Stimulated activated effector memory CD8-positive, alpha-beta T cell treated with anti-CD3 and anti-CD28 coated beads, Interleukin-12 subunit alpha, Interleukin-12 subunit beta, amount 100 ng/mL, for 72 hours (primary cell): ENCODE data around the gene APH1B.
"Not testable (repeated sequence)": the region's sequence is repeated elsewhere in the genome, so short reads cannot be mapped to it uniquely, and the experiment has no call there.

ENCODE experiments used
- ATAC-seq: fragments of 150-1000 bp; cut with Tn5 transposase; 2 replicates; pipeline ENCODE4 v1.10.0; 2021
- DNase-seq, 2 donors: peaks; one replicate each; pipeline ENCODE4 v3.0.0; 2021 to 2022; ENCODE audit warnings: low spot score in 2 of 2
- H3K27ac Mint-ChIP-seq: one replicate; pipeline ENCODE4 v1.8.0; 2022; ENCODE audit warnings: mild to moderate bottlenecking, mixed read lengths
- H3K36me3 Mint-ChIP-seq: one replicate; pipeline ENCODE4 v1.8.0; 2022; ENCODE audit warnings: mild to moderate bottlenecking, mixed read lengths
- H3K4me1 Mint-ChIP-seq: one replicate; pipeline ENCODE4 v1.8.0; 2022; ENCODE audit warnings: mixed read lengths
- H3K4me3 Mint-ChIP-seq: one replicate; pipeline ENCODE4 v1.8.0; 2022; ENCODE audit warnings: mild to moderate bottlenecking, mixed read lengths
- H3K9me3 Mint-ChIP-seq: one replicate; pipeline ENCODE4 v1.8.0; 2022; ENCODE audit warnings: mixed read lengths

APH1B gene

DNA sequence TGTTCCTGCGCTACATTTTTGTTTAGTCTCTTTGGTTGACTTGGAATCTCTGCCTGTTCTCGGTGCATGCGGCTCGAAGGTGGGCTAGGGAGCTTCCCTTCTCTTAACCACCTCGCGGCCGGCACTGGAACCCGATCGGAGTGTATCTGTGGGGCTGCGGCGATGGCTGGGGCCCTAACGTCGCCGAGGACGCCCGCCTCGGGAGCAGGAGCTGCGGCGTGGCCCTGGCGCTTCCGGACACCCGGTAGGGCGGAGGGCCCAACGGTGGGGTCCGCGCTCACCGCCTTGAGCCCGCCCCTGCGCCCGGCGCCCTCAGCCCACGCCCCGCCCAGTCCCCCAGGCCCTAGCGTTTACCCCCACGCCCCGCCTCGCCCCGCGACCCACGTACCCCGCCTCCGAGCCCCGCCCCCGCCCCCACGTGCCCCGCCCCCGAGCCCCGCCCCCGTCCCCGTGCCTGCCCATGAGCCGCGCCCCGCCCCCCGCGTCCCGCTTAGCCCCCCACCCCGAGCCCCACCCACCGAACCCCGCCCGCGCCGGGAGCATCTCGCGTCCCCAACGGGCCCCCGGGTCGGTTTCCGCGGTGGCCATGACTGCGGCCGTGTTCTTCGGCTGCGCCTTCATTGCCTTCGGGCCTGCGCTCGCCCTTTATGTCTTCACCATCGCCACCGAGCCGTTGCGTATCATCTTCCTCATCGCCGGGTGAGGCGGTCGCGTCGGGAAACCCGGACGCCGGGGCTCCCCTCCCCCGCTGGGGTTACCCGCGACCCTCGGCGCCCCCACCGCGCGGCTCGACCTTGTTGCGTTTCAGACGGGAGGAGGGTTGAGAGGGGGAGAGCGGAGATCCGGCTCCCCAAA, at the start of gene APH1B:
TSS of gene APH1B (plus strand) at position 568 of the 855 bp plus-strand sequence. CDS start at position 587, 19 bp downstream.
- peaks cover 27% of the 10 kb centered on the region for H3K4me1 Mint-ChIP-seq
- H3K36me3 Mint-ChIP-seq: peaks cover 7% of the 10 kb centered on the region
- ATAC-seq (peak; percentile 90), DNase-seq (peak; percentile 60 to 88)
- H3K4me3 Mint-ChIP-seq: peak within 1 kb of the TSS; percentile 75
- peak within 1 kb of the TSS; percentile 85 for H3K27ac Mint-ChIP-seq
- H3K9me3 Mint-ChIP-seq: no peaks in the 10 kb centered on the region

DNA sequence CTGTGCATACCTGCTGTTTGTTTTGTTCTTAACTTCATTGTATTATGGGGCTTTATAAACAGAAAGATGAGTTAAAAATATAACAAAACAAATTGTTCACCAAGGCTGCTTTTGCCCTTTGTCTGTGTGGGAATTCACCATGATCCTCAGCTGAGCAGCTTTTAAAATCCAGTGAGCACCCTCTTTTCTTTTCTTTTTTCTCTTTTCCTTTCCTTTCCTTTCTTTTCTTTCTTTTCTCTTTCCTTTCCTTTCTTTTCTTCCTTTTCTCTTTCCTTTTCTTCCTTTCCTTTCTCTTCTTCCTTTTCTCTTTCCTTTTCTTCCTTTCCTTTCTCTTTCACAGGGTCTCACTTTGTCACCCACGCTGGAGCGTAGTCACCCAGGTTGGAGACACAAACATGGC, 49.7 kb upstream of the APH1B start:
- peak overlapping the region; percentile 50 for H3K27ac Mint-ChIP-seq
- no peaks in the 10 kb centered on the region for H3K9me3 Mint-ChIP-seq
- ATAC-seq (no peak), DNase-seq (no peak)
- H3K4me3 Mint-ChIP-seq: peak overlapping the region; percentile 13
- peaks cover 48% of the 10 kb centered on the region for H3K4me1 Mint-ChIP-seq
- peaks cover 63% of the 10 kb centered on the region for H3K36me3 Mint-ChIP-seq

GRCh38 chr15:63231206-63231605, 46.2 kb upstream of the APH1B start:
- ATAC-seq (no peak), DNase-seq (no peak)
- Mint-ChIP-seq H3K27ac (peak overlapping the region; percentile 67), H3K9me3 (no peaks in the 10 kb centered on the region), H3K4me3 (peak overlapping the region; percentile 53), H3K36me3 (peaks cover 63% of the 10 kb centered on the region), H3K4me1 (peaks cover 69% of the 10 kb centered on the region)

- Mint-ChIP-seq H3K27ac (peak overlapping the region; percentile 67), H3K9me3 (no peaks in the 10 kb centered on the region), H3K4me1 (peaks cover 69% of the 10 kb centered on the region), H3K36me3 (peaks cover 61% of the 10 kb centered on the region), H3K4me3 (peak overlapping the region; percentile 53)
- ATAC-seq (no peak), DNase-seq (no peak)
Measured at GRCh38 chr15:63231706-63232105, 45.7 kb upstream of the APH1B start.

- H3K27ac Mint-ChIP-seq: peak overlapping the region; percentile 80
- H3K4me1 Mint-ChIP-seq: peaks cover 70% of the 10 kb centered on the region
- peak; percentile 65 for ATAC-seq
- H3K9me3 Mint-ChIP-seq: no peaks in the 10 kb centered on the region
- no peak for DNase-seq
- peak overlapping the region; percentile 53 for H3K4me3 Mint-ChIP-seq
- H3K36me3 Mint-ChIP-seq: peaks cover 68% of the 10 kb centered on the region
Measured at GRCh38 chr15:63232405-63232804, 45.0 kb upstream of the APH1B start.

DNA sequence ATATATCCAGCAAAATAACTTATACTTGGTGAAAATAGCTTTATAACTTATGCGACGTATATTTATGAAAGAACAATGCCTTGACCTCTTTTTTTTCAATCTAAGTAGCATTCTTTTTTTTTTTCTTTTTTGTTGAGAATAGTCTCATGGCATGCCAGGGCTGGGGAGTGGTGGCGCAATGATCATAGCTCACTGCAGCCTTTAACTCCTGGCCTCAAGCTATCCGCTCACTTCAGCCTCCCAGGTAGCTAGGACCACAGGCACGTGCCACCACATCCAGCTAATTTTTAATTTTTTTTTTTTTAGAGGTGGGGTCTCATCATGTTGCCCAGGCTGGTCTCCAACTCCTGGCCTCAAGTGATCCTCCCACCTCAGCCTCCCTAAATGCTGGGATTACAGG, 44.5 kb upstream of the APH1B start:
- Mint-ChIP-seq H3K27ac (peak overlapping the region; percentile 80), H3K36me3 (peaks cover 68% of the 10 kb centered on the region), H3K4me1 (peaks cover 70% of the 10 kb centered on the region), H3K9me3 (no peaks in the 10 kb centered on the region), H3K4me3 (peak overlapping the region; percentile 53)
- no peak for DNase-seq
- no peak for ATAC-seq

DNA sequence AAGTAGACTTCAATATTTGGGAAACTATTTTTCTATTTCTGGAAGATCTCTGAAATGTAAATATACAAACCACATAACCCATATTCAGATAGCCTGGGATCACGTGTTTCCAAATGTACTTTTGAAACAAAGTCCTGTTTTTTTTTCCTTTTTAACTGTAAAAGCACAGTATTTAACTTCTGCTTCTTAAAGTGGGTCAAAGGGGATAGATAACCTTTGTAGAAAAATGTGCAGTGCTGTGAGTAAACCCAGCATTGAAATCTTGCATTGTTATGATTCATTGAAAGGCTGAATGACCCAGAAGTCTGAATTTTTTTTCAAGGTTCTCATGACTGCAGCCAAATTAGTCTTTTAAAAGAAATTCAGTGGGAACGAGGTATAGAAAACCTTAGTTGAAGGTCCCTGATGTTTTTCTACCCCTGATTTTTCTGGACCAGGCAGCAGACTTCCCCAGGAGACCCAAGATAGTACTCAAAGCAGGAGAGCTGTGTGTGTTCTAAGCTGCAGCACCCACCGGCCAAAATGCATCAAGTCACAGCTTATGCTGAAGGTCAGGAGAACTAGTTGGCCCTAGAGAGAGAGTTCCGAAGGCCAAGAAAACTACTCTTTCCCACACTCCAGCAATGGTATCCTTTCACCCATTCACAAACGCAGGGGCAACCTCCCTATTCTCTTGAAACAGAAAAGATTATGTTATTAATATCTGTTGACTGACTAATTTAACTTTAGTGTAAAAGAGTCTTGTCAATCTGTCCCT, 43.6 kb upstream of the APH1B start:
- ATAC-seq (peak; percentile 80), DNase-seq (no peak)
- H3K9me3 Mint-ChIP-seq: no peaks in the 10 kb centered on the region
- H3K4me3 Mint-ChIP-seq: peak overlapping the region; percentile 53
- H3K4me1 Mint-ChIP-seq: peaks cover 71% of the 10 kb centered on the region
- peaks cover 62% of the 10 kb centered on the region for H3K36me3 Mint-ChIP-seq
- peak overlapping the region; percentile 80 for H3K27ac Mint-ChIP-seq

GRCh38 chr15:63234451-63234870, 42.9 kb upstream of the APH1B start:
- H3K9me3 Mint-ChIP-seq: no peaks in the 10 kb centered on the region
- H3K4me3 Mint-ChIP-seq: peak overlapping the region; percentile 53
- DNase-seq: no peak
- peaks cover 72% of the 10 kb centered on the region for H3K4me1 Mint-ChIP-seq
- ATAC-seq: peak; percentile 26
- peaks cover 60% of the 10 kb centered on the region for H3K36me3 Mint-ChIP-seq
- peak overlapping the region; percentile 80 for H3K27ac Mint-ChIP-seq

GRCh38 chr15:63236272-63236671, 41.1 kb upstream of the APH1B start:
- Mint-ChIP-seq H3K27ac (no peak overlapping the region), H3K36me3 (peaks cover 66% of the 10 kb centered on the region), H3K9me3 (no peaks in the 10 kb centered on the region), H3K4me3 (no peak overlapping the region), H3K4me1 (peaks cover 75% of the 10 kb centered on the region)
- no peak for ATAC-seq
- DNase-seq: no peak

- H3K36me3 Mint-ChIP-seq: peaks cover 74% of the 10 kb centered on the region
- H3K27ac Mint-ChIP-seq, ATAC-seq, H3K9me3 Mint-ChIP-seq, H3K4me3 Mint-ChIP-seq, DNase-seq: not testable (repeated sequence)
- H3K4me1 Mint-ChIP-seq: peaks cover 74% of the 10 kb centered on the region
Measured at GRCh38 chr15:63237086-63237485, 40.3 kb upstream of the APH1B start.

- Mint-ChIP-seq H3K4me3 (no peak overlapping the region), H3K9me3 (no peaks in the 10 kb centered on the region), H3K36me3 (peaks cover 79% of the 10 kb centered on the region), H3K27ac (peak overlapping the region; percentile 56), H3K4me1 (peaks cover 79% of the 10 kb centered on the region)
- ATAC-seq (peak; percentile 36), DNase-seq (no peak)
Measured at GRCh38 chr15:63238171-63238570, 39.2 kb upstream of the APH1B start.

DNA sequence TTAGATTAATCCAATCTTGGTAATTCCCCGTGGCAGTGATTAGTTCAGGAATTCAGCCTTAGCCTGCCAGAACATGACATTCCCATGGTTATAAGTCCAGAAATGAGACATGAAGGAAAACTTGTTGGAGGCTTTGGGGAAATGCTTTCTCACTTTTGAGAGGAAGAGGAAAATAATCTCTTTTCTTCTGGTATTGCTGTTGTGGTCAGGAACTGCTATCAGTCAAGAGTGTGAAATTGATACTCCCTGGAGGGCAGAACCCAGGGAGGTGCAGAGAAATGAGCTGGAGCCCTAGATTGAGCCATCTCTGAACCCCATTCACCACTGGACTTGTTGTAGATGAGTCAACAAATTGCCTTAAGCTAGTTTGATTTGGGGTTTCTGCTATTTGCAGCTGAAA, 38.6 kb upstream of the APH1B start:
- ATAC-seq: peak; percentile 99
- DNase-seq: peak in 1 of 2 donors; percentile 70
- no peaks in the 10 kb centered on the region for H3K9me3 Mint-ChIP-seq
- peaks cover 79% of the 10 kb centered on the region for H3K36me3 Mint-ChIP-seq
- H3K4me1 Mint-ChIP-seq: peaks cover 80% of the 10 kb centered on the region
- no peak overlapping the region for H3K4me3 Mint-ChIP-seq
- no peak overlapping the region for H3K27ac Mint-ChIP-seq

GRCh38 chr15:63240109-63240508, 37.3 kb upstream of the APH1B start:
- H3K27ac Mint-ChIP-seq: no peak overlapping the region
- no peak overlapping the region for H3K4me3 Mint-ChIP-seq
- DNase-seq (no peak), ATAC-seq (no peak)
- H3K36me3 Mint-ChIP-seq: peaks cover 79% of the 10 kb centered on the region
- peaks cover 80% of the 10 kb centered on the region for H3K4me1 Mint-ChIP-seq
- H3K9me3 Mint-ChIP-seq: no peaks in the 10 kb centered on the region

DNA sequence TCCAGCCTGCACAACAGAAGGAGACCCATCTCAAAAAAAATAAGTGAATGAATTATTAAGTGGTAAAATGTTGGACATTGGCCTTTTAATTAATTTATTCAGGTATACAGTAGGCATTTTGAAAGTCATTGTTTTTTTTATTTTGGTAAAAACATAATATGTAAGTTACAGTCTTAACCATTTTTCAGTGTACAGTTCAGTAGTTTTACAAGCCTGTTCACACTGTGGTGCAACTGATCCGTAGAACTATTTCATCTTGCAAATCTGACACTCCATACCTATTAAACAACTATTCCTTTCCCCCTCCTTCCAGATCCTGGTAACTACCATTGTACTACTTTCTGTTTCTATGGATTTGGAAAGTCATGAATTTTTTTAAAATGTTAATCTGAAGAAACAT, 36.1 kb upstream of the APH1B start:
- H3K9me3 Mint-ChIP-seq: no peaks in the 10 kb centered on the region
- ATAC-seq: no peak
- no peak overlapping the region for H3K4me3 Mint-ChIP-seq
- peaks cover 83% of the 10 kb centered on the region for H3K36me3 Mint-ChIP-seq
- no peak overlapping the region for H3K27ac Mint-ChIP-seq
- H3K4me1 Mint-ChIP-seq: peaks cover 74% of the 10 kb centered on the region
- no peak for DNase-seq

DNA sequence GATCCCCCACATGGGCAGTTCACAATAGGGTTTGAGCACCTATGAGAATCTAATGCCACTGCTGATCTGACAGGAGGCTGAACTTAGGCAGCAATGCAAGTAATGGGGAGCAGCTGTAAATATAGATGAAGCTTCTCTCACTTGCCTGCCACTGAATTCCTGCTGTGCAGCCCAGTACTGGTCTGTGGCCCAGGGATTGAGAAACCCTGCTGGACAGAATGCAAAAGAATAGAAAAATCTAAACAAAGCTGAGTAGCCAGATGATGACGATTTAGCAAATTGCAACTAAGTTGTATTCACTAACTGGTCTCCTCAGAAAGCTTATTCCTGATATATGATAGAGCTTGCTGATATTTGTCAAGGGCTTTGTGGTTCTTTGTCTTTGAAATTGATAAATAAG, 34.3 kb upstream of the APH1B start:
- no peak for DNase-seq
- no peaks in the 10 kb centered on the region for H3K9me3 Mint-ChIP-seq
- no peak overlapping the region for H3K4me3 Mint-ChIP-seq

More for the DNA sequence above, 34.3 kb upstream of the APH1B start:
- no peak for ATAC-seq
- H3K36me3 Mint-ChIP-seq: peaks cover 87% of the 10 kb centered on the region
- peak overlapping the region; percentile 76 for H3K27ac Mint-ChIP-seq
- peaks cover 69% of the 10 kb centered on the region for H3K4me1 Mint-ChIP-seq
